DND-41 (cell line): ENCODE data around the gene BCAS3.

Experiments used
- EZH2 ChIP-seq: IDR thresholded peaks from 3 replicates; pipeline ENCODE4 v1.6.1; 2012; ENCODE audit warnings: borderline replicate concordance, low read depth, mild to moderate bottlenecking, moderate library complexity, low read length, inconsistent platforms; ENCODE audit not compliant: severe bottlenecking
- TF ChIP-seq, protein P1 (sequence below): IDR thresholded peaks from 2 replicates; pipeline ENCODE4 v1.5.1; 2012; ENCODE audit warnings: borderline replicate concordance, low read length, moderate library complexity, mild to moderate bottlenecking; ENCODE audit not compliant: poor library complexity, severe bottlenecking; ENCODE audit errors: extremely low read depth

DNA sequence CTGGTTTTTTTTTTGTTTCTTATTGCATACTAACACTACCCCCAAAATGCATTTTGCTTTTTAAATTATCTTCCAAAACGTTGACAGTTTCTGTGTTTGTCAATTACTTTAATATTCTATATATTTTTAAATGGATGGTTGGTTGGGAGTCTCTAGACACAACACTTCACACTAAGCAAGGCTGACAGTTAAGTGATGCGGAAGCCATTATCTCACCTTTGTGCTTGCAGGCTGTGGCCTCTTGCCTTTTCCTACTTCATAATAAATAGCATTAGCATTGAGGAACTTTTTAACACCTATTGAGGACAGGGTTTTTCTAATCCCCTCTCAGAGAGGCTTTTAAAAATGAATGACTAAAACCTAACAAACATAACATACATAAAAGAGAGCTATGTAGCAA lies 441.2 kb downstream of the BCAS3 start:
- TF ChIP-seq, protein P1, sequence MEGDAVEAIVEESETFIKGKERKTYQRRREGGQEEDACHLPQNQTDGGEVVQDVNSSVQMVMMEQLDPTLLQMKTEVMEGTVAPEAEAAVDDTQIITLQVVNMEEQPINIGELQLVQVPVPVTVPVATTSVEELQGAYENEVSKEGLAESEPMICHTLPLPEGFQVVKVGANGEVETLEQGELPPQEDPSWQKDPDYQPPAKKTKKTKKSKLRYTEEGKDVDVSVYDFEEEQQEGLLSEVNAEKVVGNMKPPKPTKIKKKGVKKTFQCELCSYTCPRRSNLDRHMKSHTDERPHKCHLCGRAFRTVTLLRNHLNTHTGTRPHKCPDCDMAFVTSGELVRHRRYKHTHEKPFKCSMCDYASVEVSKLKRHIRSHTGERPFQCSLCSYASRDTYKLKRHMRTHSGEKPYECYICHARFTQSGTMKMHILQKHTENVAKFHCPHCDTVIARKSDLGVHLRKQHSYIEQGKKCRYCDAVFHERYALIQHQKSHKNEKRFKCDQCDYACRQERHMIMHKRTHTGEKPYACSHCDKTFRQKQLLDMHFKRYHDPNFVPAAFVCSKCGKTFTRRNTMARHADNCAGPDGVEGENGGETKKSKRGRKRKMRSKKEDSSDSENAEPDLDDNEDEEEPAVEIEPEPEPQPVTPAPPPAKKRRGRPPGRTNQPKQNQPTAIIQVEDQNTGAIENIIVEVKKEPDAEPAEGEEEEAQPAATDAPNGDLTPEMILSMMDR, result no peak
- no peak for TF ChIP-seq EZH2
